ENCODE data around the gene DENND2A. TPM values are rescaled to one million over a fixed set of nuclear protein-coding genes. Genes with fewer than 3 reads are reported as not detected.
"Not testable (repeated sequence)": the region's sequence is repeated elsewhere in the genome, so short reads cannot be mapped to it uniquely, and the experiment has no call there.

The DENND2A gene
- total RNA-seq, 1 experiment from 2014 or later: 0.16 TPM

DNA sequence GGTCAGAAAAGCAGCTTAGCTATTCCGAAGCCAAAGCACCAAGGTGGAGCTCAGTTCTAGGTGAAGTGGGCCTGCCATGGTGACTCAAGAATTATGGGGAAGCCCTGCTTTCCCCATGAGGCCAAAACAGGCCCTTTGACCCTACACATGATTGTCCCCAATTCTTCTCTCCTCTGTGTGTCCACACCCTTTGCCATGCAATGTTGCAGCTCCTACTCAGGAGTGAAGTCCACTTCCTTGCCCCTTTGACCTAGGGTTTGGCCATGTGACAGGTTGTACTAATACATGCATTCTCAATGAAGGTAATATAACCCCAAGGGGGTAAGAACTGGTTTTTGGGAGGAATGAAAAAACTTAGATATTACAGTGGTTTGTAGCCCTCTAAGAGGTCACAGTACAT lies 93.7 kb downstream of the DENND2A start:
- in situ Hi-C loops (cut with HindIII; ENCODE audit: low pct_unique_long_range_greater_than_20kb, low sequenced_read_pairs): no loop called here
- no peak for DNase-seq (ENCODE audit: low read depth, low spot score)

DNA sequence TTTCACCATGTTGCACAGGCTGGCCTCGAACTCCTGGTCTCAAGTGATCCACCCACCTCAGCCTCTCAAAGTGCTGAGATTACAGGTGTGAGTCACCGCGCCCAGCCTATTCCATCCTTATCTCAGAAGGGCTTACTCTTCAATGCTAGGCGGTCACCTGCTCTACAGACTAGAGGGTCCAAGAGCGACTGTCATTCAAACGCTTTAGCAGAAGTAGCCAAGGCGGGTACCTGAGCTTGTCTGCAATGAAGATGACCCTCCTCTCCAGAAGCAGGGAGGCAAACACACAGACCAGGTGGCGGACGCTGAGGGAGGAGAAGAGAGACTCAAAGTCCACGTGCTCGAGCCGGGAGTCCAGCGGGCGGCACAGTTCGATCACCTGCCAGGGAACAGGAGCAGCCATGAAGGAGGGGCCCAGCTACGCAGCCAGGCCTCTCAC lies 96.2 kb downstream of the DENND2A start:
- no peak for DNase-seq (ENCODE audit: low read depth, low spot score)
- in situ Hi-C loops (cut with HindIII; ENCODE audit: low pct_unique_long_range_greater_than_20kb, low sequenced_read_pairs): no loop called here

DNA sequence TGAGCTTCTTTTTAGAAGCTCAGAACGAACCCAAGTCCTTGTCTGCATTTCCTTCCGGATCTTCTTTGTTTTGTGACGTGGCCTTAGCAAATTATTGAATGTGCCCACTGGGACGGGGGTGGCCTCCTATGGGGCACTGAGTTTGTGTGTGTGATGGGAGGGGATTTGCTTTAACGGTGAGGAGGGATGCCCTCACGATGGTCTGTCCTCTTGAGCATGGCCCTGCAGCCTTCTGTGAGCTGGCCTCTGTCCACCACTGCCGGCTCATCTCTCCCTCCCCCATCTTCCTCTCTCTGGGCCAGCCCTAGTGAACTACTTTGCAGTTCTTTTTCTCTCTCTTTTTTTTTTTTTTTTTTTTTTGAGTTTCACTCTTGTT lies 98.4 kb downstream of the DENND2A start:
- in situ Hi-C loops (cut with HindIII; ENCODE audit: low pct_unique_long_range_greater_than_20kb, low sequenced_read_pairs): no loop called here
- DNase-seq (ENCODE audit: low read depth, low spot score): no peak

DNA sequence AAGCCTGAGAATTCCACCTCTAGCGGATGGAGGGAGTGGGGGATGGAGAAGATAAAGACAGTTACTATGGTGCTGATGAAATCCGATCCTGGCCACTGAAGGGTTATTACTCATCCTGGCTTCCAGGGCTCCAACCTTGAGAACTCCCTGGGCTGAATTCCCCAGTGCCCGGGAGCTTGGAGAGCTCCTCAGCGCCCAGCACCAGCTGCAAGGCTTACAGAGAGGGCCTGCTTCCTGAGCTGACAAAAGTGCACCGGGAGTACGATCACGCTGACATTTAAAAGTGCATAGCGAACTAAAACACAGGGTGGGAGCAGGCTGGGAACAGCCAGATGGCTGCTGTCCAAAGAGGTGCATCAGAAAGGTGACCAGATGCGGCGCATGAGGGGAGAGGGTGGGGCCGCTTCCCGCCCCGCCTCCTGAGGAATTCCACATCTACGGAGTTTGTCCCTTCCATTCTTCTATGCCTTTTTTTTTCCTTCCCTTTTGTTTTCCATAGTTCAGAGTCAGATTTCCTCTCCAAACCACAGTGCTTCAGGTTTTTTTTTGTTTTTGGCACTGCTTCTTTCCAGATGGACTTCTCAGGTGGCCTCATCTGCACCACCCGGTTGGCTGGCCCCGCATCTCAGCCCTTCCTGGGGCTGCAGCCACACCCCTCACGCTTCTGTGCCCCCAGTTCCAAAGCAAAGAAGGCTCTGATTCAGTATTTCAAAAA lies 98.9 kb downstream of the DENND2A start:
- DNase-seq (ENCODE audit: low read depth, low spot score): peak; percentile 61
- in situ Hi-C loops (cut with HindIII; ENCODE audit: low pct_unique_long_range_greater_than_20kb, low sequenced_read_pairs): no loop called here

DNA sequence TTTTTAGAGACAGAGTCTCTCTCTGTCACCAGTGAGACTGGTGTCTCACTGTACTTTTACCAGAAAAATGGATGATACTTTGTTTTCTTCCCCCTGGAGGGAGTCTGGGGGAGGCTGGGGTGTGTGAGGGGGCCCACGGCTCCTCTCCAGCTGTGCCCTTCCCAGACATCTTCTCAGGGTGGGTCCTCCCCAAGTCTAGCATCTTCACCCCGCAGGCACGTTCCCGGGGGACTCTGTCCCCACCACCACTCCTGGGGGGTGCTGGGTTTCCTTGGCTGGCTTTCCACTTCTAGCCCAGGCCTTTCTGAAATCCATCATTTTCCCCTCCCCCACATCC lies 99.5 kb downstream of the DENND2A start:
- in situ Hi-C loops (cut with HindIII; ENCODE audit: low pct_unique_long_range_greater_than_20kb, low sequenced_read_pairs): no loop called here
- no peak for DNase-seq (ENCODE audit: low read depth, low spot score)

DNA sequence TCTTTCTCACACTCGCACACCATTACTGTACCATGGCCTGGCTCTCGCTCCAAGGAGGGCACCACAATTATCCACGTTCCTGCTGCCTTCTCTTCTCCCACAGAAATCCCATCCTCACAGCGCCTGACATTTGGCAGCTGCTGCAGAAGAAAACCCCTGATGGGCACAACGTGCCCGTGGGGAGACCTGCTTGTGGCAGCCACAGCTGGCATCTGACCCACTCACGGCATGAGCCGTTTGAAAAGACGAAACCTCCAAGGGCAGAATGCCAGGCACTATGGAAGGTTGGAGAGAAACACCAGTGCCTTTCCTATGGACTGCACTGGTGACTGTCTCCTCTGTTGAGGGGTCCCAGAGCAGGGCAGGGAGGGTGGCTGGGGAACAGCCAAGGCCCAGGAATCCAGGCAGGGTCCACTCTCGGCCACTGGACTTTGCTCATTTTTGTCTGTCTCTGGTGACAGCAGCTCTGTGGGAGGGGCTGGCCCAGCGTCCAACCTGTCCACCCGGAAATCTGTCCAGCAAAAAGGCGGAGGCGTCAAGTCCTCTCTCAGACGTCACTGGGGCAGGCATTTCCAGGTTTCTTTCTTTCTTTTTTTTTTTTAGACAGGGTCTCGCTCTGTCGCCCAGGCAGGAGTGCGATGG lies 100.4 kb downstream of the DENND2A start:
- in situ Hi-C loops (cut with HindIII; ENCODE audit: low pct_unique_long_range_greater_than_20kb, low sequenced_read_pairs): no loop called here
- DNase-seq (ENCODE audit: low read depth, low spot score): no peak

DNA sequence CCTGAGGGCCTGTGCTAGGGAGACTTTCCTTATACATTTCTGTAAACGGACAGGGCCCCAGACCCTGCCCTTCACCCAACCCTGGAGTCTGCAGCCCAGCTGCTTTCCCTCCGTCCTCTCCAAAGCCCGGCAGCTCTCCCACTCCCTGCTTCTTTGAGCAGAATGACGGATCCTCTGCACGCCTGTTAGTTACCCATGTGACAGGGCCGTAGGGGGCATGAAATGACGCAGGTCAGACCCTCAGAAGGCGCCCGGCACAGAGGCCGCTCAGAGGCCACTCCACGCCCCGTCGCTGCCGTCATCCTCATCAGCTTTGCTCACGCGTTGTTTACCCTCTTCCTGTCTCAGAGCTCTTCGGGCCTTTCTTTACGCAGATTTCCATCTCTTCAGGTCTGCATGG lies 101.2 kb downstream of the DENND2A start:
- in situ Hi-C loops (cut with HindIII; ENCODE audit: low pct_unique_long_range_greater_than_20kb, low sequenced_read_pairs): no loop called here
- no peak for DNase-seq (ENCODE audit: low read depth, low spot score)

DNA sequence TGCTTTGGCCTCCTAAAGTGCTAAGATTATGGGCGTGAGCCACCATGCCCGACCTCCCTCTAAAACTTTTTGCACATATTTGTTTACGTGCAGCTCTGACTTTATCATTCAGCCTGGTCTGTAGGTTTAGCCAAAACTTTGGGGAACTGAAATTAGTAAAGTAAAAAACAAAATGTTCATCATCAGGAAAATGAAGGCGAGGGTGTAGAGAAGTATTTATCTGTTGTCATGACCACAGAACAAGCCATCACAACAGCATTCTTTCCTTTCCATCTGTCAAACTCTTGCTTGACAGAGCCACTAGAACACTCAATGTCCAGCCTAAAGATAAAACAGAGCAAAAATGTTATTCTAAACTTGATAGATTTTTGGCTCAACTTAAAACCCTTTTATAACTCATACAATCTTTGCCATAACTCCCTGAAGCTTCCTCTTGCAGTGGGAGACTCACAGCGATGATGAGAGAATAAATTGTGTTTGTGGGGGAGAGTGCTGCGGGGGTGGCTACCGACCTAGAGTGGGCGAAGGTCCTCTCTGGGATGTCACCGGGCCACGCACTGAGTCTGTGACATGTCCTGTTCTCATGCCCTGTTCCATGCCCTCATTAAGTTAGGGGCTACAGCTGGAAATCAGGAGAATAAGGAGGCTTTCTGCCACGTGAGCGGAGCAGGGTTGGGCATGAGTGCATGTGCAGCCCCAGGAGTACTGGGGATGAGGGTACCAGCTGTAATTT lies 102.7 kb downstream of the DENND2A start:
- in situ Hi-C loops (cut with HindIII; ENCODE audit: low pct_unique_long_range_greater_than_20kb, low sequenced_read_pairs): no loop called here
- DNase-seq (ENCODE audit: low read depth, low spot score): no peak

DNA sequence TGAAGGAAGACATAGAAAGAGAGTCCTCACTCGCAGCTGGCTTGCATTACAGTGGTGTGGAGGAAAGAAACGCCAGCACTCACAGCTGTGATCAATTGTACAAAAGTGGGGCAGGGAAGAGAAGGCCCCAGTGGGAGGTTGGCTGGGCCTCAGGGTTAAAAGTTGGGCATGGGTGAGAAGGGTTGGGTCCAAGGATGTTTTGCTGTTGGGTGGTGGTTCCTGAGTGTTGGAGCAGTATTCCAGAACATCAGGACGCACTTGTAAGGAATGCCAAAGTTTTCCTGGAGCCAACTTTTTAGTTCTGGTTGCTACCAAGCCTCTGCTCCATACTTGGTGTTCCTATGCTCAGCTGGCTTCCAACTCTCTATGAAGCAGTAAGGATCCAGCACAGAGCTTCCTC lies 105.9 kb downstream of the DENND2A start:
- in situ Hi-C loops (cut with HindIII; ENCODE audit: low pct_unique_long_range_greater_than_20kb, low sequenced_read_pairs): no loop called here
- no peak for DNase-seq (ENCODE audit: low read depth, low spot score)

DNA sequence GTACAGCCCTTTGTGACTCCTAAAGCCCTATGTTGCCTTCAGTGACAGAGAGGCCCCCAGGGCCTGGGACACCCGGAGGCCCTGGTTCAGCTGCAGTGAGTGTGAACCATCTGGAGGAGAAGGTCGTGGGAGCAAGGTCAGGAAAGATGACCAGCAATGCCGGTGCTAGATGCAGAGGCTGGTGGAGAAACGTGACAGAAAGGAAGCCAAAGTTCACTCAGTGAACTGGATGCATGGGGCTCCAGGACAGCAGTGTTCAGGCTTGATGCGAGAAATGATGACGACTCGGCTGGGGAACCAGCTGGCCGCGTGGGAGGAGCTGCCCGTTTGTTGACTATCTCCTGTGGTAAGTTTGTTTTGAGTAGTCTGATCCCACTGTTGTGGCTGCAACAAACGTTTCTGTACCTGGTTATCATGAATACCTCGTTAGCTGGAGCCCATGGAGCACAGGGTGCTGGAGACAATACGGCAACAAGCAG lies 107.2 kb downstream of the DENND2A start:
- in situ Hi-C loops (cut with HindIII; ENCODE audit: low pct_unique_long_range_greater_than_20kb, low sequenced_read_pairs): no loop called here
- DNase-seq (ENCODE audit: low read depth, low spot score): no peak

DNA sequence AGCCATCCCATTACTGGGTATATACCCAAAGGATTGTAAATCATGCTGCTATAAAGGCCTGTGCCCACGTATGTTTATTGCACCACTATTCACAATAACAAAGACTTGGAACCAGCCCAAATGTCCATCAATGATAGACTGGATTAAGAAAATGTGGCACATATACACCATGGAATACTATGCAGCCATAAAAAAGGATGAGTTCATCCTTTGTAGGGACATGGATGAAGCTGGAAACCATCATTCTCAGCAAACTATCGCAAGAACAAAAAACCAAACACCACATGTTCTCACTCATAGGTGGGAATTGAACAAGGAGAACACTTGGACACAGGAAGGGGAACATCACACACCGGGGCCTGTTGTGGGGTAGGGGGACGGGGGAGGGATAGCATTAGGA lies 111.2 kb downstream of the DENND2A start:
- in situ Hi-C loops (cut with HindIII; ENCODE audit: low pct_unique_long_range_greater_than_20kb, low sequenced_read_pairs); DNase-seq (ENCODE audit: low read depth, low spot score): not testable (repeated sequence)

DNA sequence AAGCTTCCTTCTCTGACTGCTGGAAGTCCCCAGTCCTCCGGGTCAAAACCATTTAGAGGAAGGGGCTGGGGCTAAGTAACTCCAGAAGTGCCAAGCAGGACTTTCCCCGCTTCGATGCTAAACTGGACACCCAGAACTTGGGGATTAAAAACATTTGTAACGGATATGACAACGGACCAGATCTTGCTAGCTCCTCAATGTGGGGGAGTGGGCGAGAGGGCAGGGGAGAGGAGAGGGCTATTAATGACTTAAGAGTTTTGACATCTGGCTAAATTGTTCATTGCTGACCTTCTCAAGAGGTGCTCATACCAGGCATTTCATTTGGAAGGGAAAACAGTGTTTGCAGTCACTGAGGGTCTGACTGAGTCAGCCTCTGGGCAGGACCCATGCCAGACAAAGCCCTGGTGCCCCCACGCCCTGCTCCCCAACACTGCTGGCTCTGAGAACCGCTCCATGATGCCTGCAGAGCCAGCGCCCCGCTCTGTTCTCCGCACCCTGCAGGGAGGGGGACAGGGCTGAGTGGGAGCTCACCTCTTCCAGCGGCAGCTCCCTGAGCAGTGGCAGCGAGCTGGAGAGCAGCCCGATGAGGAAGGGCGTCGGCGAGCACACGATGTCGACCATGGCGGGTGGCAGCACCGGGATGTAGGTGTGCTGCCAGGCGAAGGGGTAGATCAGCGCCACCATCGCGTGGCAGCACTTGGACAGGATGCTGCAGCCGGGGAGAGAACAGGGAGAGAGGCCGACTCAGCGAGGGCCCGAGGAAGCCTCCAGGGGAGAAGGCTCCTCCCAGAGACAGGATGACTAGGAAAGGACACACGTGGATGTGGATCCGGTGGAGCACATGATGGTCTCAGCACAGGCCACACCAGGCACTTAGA lies 113.6 kb downstream of the DENND2A start:
- peak; percentile 42 for DNase-seq (ENCODE audit: low read depth, low spot score)
- in situ Hi-C loops (cut with HindIII; ENCODE audit: low pct_unique_long_range_greater_than_20kb, low sequenced_read_pairs): no loop called here

DNA sequence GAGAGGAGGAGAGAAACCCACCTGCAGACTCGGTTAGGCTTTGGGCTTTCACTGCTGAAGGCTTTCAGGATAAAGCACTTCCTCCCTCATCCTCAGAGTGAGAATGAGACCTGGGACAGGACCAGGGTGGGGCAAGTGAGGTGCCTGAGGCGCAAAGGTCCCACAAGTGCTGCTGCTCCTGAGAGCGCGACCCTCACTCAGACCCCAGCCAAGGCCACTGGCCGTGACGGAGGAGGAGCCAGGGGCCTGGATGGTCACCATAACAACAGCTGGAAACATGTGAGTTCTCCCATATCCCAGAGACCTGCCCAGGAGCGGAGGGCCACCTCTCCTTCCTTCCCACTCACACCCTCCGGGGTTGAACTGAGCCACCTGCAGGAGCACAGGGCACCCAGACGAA lies 114.4 kb downstream of the DENND2A start:
- in situ Hi-C loops (cut with HindIII; ENCODE audit: low pct_unique_long_range_greater_than_20kb, low sequenced_read_pairs): no loop called here
- no peak for DNase-seq (ENCODE audit: low read depth, low spot score)

DNA sequence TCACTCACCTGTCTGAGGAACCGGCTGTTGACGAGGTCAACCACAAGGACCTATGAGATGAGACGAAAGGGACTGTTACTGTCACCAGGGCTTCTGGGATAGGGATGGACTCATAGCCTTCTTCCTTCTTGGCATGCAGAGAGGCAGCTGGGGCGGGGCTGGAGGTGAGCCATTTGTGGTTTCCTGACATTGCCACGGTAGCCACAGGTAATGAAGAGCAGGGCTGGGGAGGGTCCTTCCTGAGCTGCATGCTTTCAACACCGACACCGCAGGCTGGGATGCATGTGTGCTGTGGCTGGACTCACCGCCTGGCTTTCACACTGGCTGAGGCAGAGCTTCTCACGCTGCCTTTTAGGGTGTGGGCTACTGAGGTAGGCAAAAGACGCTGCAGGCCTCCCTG lies 114.9 kb downstream of the DENND2A start:
- in situ Hi-C loops (cut with HindIII; ENCODE audit: low pct_unique_long_range_greater_than_20kb, low sequenced_read_pairs): no loop called here
- DNase-seq (ENCODE audit: low read depth, low spot score): no peak

DNA sequence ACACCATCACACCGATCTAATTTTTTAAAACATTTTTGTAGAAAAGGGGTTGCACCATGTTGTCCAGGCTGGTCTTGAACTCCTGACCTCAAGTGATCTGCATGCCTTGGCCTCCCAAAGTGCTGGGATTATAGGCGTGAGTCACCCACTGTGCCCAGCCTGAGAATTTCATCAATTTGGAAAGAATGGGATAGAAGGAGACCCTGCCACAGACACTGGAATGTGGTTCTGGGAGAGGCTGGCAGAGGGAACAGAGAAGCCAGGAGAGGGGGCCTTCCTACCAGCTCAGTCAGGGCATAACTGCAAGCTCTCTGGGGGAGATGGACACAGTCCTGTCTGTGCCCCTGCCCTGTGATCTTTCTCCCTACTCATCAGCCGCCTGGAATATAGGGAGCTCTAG lies 119.2 kb downstream of the DENND2A start:
- in situ Hi-C loops (cut with HindIII; ENCODE audit: low pct_unique_long_range_greater_than_20kb, low sequenced_read_pairs): no loop called here
- no peak for DNase-seq (ENCODE audit: low read depth, low spot score)

DNA sequence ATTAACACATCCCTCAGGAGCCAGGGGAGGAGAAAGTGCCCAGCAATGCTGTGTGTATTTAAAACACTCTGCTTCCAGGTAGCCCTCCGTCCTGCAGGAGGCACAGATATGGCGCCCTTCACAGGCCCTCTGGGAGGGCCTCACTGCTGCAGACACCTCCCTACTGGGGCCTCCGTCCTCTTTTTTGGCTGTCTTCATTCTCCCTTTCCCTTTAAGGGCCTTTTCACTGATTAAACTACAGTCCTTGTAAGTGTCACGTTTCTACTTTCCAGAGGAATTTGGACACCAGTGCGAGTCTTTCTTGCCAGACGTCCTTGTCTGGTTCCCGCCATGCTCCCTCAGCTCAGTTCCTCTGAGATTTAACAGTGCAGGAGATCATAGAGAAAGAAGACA lies 121.6 kb downstream of the DENND2A start:
- no peak for DNase-seq (ENCODE audit: low read depth, low spot score)
- in situ Hi-C loops (cut with HindIII; ENCODE audit: low pct_unique_long_range_greater_than_20kb, low sequenced_read_pairs): no loop called here

DNA sequence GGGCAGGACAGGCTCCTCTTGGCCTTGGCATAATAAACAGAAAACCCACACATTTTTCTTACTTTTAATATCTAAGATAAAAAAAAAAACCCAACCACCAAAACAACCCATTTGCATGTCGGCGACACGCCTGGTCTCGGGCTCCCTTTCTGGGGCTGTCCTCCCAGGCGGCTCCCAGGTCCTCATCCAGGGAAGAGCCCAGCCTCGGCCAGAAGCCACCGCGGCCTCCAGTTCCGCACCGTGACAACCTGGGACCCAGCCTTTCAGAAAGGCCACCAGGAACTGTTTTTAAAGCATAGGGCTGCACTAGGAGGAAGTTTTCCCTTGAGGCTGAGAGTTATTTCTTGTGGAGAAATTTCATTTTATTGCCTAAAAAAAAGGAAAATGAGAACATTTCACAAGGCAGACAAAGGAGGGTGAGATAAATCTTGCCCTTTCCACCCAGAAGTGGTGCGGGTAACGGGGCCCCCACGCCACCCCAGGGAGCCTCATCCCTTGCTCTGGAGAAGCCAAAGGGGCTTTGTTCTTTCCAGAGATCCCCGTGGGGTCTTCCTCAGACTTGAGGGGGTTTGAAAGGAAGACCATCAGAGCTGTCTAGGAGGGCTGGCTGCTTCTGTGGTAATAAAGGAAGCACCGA lies 122.1 kb downstream of the DENND2A start:
- DNase-seq (ENCODE audit: low read depth, low spot score): no peak
- in situ Hi-C loops (cut with HindIII; ENCODE audit: low pct_unique_long_range_greater_than_20kb, low sequenced_read_pairs): no loop called here

All from SK-MEL-5 (cell line).